Panc1 (cell line): Measurements from ENCODE around the gene TTC24. TPM values are rescaled to one million over a fixed set of nuclear protein-coding genes. Genes with fewer than 3 reads are reported as not detected.

Source experiments
- ATAC-seq: fragments of 200-7000 bp; cut with Tn5 transposase; 2 replicates; pipeline ENCODE4 v1.9.1; 2020; ENCODE audit warnings: mild to moderate bottlenecking, moderate library complexity
- BruUV-seq: library from RNA; stranded (reverse); fragments of 400-500 nt; replicated peaks from 2 replicates; lab custom pipeline; 2021; lab: Mats Ljungman, UMichigan
- CTCF ChIA-PET: fragments of 300-600 bp; sonication (Branson Sonifier 250); formaldehyde crosslinking; loops from one replicate; lab custom pipeline; 2022; ENCODE audit warnings: antibody characterized with exemption; lab: Charles Lee
- POLR2A ChIA-PET: fragments of 300-600 bp; sonication (Branson Sonifier 250); formaldehyde crosslinking; loops from one replicate; lab custom pipeline; 2022; ENCODE audit warnings: antibody characterized with exemption; lab: Charles Lee
- DNase-seq: peaks from one replicate; pipeline ENCODE4 v3.0.0-alpha.2; 2010; ENCODE audit warnings: low read depth, low spot score
- H3K27ac ChIP-seq: 2 replicates; pipeline ENCODE4 v1.5.1; 2011; ENCODE audit warnings: mild to moderate bottlenecking, low read length, inconsistent platforms
- H3K27me3 ChIP-seq: fragments of 200-500 bp; sonication (Bioruptor generic); 2 replicates; pipeline ENCODE4 v1.6.0; 2014; ENCODE audit warnings: low read length, inconsistent platforms; ENCODE audit not compliant: control insufficient read depth, insufficient read depth
- H3K36me3 ChIP-seq: fragments of 200-500 bp; sonication (Bioruptor generic); 2 replicates; pipeline ENCODE4 v1.5.1; 2014; ENCODE audit warnings: inconsistent platforms, mild to moderate bottlenecking, low read length, moderate library complexity; ENCODE audit not compliant: control insufficient read depth, insufficient read depth
- H3K4me1 ChIP-seq: 2 replicates; pipeline ENCODE4 v1.5.1; 2011; ENCODE audit warnings: inconsistent platforms, mild to moderate bottlenecking, low read length, moderate library complexity; ENCODE audit not compliant: control insufficient read depth, insufficient read depth
- H3K4me3 ChIP-seq, 2 experiments: 2 replicates each; pipeline ENCODE4 v1.5.1; 2011 to 2012; ENCODE audit warnings: low read depth in 2 of 2, low read length in 2 of 2, mild to moderate bottlenecking in 2 of 2, inconsistent platforms in 1 of 2, moderate library complexity in 1 of 2
- H3K9me3 ChIP-seq: fragments of 200-500 bp; sonication (Bioruptor generic); 2 replicates; pipeline ENCODE4 v1.5.1; 2014; ENCODE audit warnings: low read depth, mild to moderate bottlenecking, inconsistent platforms, low read length, moderate library complexity; ENCODE audit not compliant: control insufficient read depth, insufficient read depth
- CTCF ChIP-seq: fragments of 450-650 bp; IDR thresholded peaks from 2 replicates; pipeline ENCODE4 v1.5.1; 2017; ENCODE audit warnings: mild to moderate bottlenecking
- POLR2AphosphoS5 ChIP-seq: IDR thresholded peaks from 2 replicates; pipeline ENCODE4 v1.6.1; 2012; ENCODE audit warnings: mild to moderate bottlenecking, low read depth, low read length, moderate library complexity
- REST ChIP-seq, 2 experiments: IDR thresholded peaks; 2 replicates each; pipeline ENCODE4 v1.6.1; 2011 to 2012; ENCODE audit warnings: low read depth in 2 of 2, control low read depth in 1 of 2, low read length in 1 of 2, mild to moderate bottlenecking in 1 of 2, moderate library complexity in 1 of 2; ENCODE audit not compliant: insufficient read depth in 1 of 2
- SIN3A ChIP-seq: IDR thresholded peaks from 2 replicates; pipeline ENCODE4 v1.6.1; 2012; ENCODE audit warnings: low read depth, mild to moderate bottlenecking, low read length, moderate library complexity, borderline replicate concordance; ENCODE audit not compliant: insufficient read depth
- TCF7L2 ChIP-seq: IDR thresholded peaks from 2 replicates; pipeline ENCODE4 v1.6.1; 2011; ENCODE audit warnings: mild to moderate bottlenecking, low read depth, low read length, inconsistent platforms
- in situ Hi-C: cut with HindIII; loops from 2 replicates; pipeline ENCODE4 v1.10.0; 2016; ENCODE audit warnings: low sequenced_read_pairs, low pct_unique_long_range_greater_than_20kb
- intact Hi-C: fragments of 100-400 bp; cut with micrococcal nuclease; formaldehyde crosslinking; loops from one replicate; pipeline ENCODE4 v1.10.0; 2022; ENCODE audit not compliant: unreplicated experiment
- total RNA-seq: library from RNA; stranded (reverse); gene quantifications from one replicate; pipeline ENCODE4 v1.2.1, GENCODE V29; 2021; ENCODE audit not compliant: unreplicated experiment

Gene TTC24
- total RNA-seq, 1 experiment from 2014 or later, result not detected

- in situ Hi-C loops (no loop called here), intact Hi-C loops (loop anchor here (10.0 kb wide), 1 partner anchor 146 kb away; no protein-coding TSS in a partner anchor)
- DNase-seq, result no peak
- Histone ChIP-seq H3K36me3 (peaks cover 12% of the 10 kb centered on the region), H3K4me1 (peaks cover 5% of the 10 kb centered on the region), H3K4me3 (peak overlapping the region; percentile 76 to 99), H3K27me3 (no peaks in the 10 kb centered on the region), H3K27ac (peak overlapping the region; percentile 99), H3K9me3 (no peaks in the 10 kb centered on the region)
- no peak for TF ChIP-seq TCF7L2
- TF ChIP-seq POLR2AphosphoS5, result no peak
- TF ChIP-seq CTCF, result no peak
- no peak for TF ChIP-seq REST (IDR thresholded peaks at IDR 0.05; ENCODE audit: insufficient read depth in 1 of 2, low read depth in 2 of 2, low read length in 1 of 2)
- no peak for TF ChIP-seq SIN3A
- ChIA-PET POLR2A (no interaction called here), CTCF (interaction anchor here (0.6 kb wide), 1 partner anchor 17 kb away, joined by 4 read pairs; no protein-coding TSS in a partner anchor)
- peak; percentile 5 for ATAC-seq
- BruUV-seq, result TSS peak; percentile 84
Measured at GRCh38 chr1:156600733-156601121, 21.2 kb downstream of the TTC24 start.

- Histone ChIP-seq H3K27ac (peak within 1 kb of the TSS; percentile 99), H3K4me1 (peaks cover 5% of the 10 kb centered on the region), H3K27me3 (no peaks in the 10 kb centered on the region), H3K4me3 (peak within 1 kb of the TSS; percentile 76 to 99), H3K36me3 (peaks cover 12% of the 10 kb centered on the region), H3K9me3 (no peaks in the 10 kb centered on the region)
- no TSS peak for BruUV-seq
- TF ChIP-seq CTCF (no peak), TCF7L2 (0 out of 2 replicates have a peak, but pooled peaks have one; percentile 20), REST (IDR thresholded peaks at IDR 0.05; ENCODE audit: insufficient read depth in 1 of 2, low read depth in 2 of 2, low read length in 1 of 2) (no peak; a peak in 1 of 4 replicates), SIN3A (peak; percentile 78), POLR2AphosphoS5 (peak; percentile 80)
- intact Hi-C loops, result loop anchor here (10.0 kb wide), 1 partner anchor 146 kb away; no protein-coding TSS in a partner anchor
- ATAC-seq (peak; percentile 88), DNase-seq (no peak)
- POLR2A ChIA-PET, result no interaction called here
- CTCF ChIA-PET, result no interaction called here
- in situ Hi-C loops, result no loop called here
Measured at GRCh38 chr1:156601122-156601830, 21.8 kb downstream of the TTC24 start, which contains the start of gene GPATCH4. Gene GPATCH4 (minus strand): TSS chr1:156601479.
